HEK293 (cell line): ENCODE results near the gene MINDY1.
A peak's percentile ranks its signal among the peaks of the same experiment; 100 is the strongest.

Experiments
- CTCF ChIA-PET: fragments of 350-600 bp; formaldehyde crosslinking; extraction: SDS; loops from one replicate; lab custom pipeline; 2021; ENCODE audit warnings: antibody characterized with exemption; lab: Yijun Ruan, JAX
- POLR2A ChIA-PET: fragments of 300-600 bp; formaldehyde crosslinking; extraction: SDS; loops from one replicate; lab custom pipeline; 2020; ENCODE audit warnings: antibody characterized with exemption, inconsistent platforms; lab: Yijun Ruan, JAX
- H3K27ac ChIP-seq: fragments of 200-500 bp; sonication (Bioruptor generic); 2 replicates; pipeline ENCODE4 v1.5.1; 2014; ENCODE audit warnings: low read depth, low read length, control low read depth, inconsistent platforms; ENCODE audit errors: extremely low read depth
- H3K36me3 ChIP-seq, 2 experiments: fragments of 200-500 bp in 1 of 2; sonication (Bioruptor generic) in 1 of 2; 1 replicate in 1 of 2; 2 replicates in 1 of 2; pipeline ENCODE4 v1.5.1; 2014 to 2017; ENCODE audit warnings: inconsistent platforms in 2 of 2, low read length in 2 of 2; ENCODE audit not compliant: control insufficient read depth in 2 of 2, insufficient read depth in 1 of 2
- H3K4me1 ChIP-seq: fragments of 200-500 bp; sonication (Bioruptor generic); 2 replicates; pipeline ENCODE4 v1.5.1; 2014; ENCODE audit warnings: mild to moderate bottlenecking, low read length, inconsistent platforms; ENCODE audit not compliant: control insufficient read depth, insufficient read depth
- H3K4me3 ChIP-seq: 2 replicates; pipeline ENCODE4 v1.5.1; 2011; ENCODE audit warnings: low read depth, mild to moderate bottlenecking, control low read depth, low read length, moderate library complexity
- H3K9me3 ChIP-seq: fragments of 200-500 bp; sonication (Bioruptor generic); 2 replicates; pipeline ENCODE4 v1.5.1; 2014; ENCODE audit warnings: low read depth, low read length, inconsistent platforms; ENCODE audit not compliant: control insufficient read depth, insufficient read depth
- CTCF ChIP-seq: fragments of 450-650 bp; formaldehyde crosslinking; IDR thresholded peaks from 2 replicates; pipeline ENCODE4 v1.5.1; 2016; ENCODE audit warnings: missing biosample characterization, missing genetic modification characterization
- GLIS1 ChIP-seq: fragments of 450-650 bp; formaldehyde crosslinking; IDR thresholded peaks from 2 replicates; pipeline ENCODE4 v1.5.1; 2016; ENCODE audit warnings: missing biosample characterization, missing genetic modification characterization
- GLIS2 ChIP-seq: fragments of 450-650 bp; formaldehyde crosslinking; IDR thresholded peaks from 2 replicates; pipeline ENCODE4 v1.5.1; 2016; ENCODE audit warnings: missing biosample characterization, missing genetic modification characterization
- KLF1 ChIP-seq: fragments of 450-650 bp; formaldehyde crosslinking; IDR thresholded peaks from 2 replicates; pipeline ENCODE4 v1.5.1; 2016; ENCODE audit warnings: missing biosample characterization, missing genetic modification characterization
- KLF10 ChIP-seq: fragments of 450-650 bp; IDR thresholded peaks from 2 replicates; pipeline ENCODE4 v1.5.1; 2018; ENCODE audit warnings: missing biosample characterization, mild to moderate bottlenecking, missing genetic modification characterization
- OVOL3 ChIP-seq: fragments of 450-650 bp; formaldehyde crosslinking; IDR thresholded peaks from 2 replicates; pipeline ENCODE4 v1.5.1; 2016; ENCODE audit warnings: missing biosample characterization, missing genetic modification characterization
- ZBTB20 ChIP-seq: fragments of 450-650 bp; formaldehyde crosslinking; IDR thresholded peaks from 2 replicates; pipeline ENCODE4 v1.5.1; 2016; ENCODE audit warnings: missing biosample characterization, missing genetic modification characterization
- ZIC2 ChIP-seq: fragments of 450-650 bp; formaldehyde crosslinking; IDR thresholded peaks from 2 replicates; pipeline ENCODE4 v1.5.1; 2016; ENCODE audit warnings: missing biosample characterization, missing genetic modification characterization
- ZNF140 ChIP-seq: fragments of 450-650 bp; formaldehyde crosslinking; IDR thresholded peaks from 2 replicates; pipeline ENCODE4 v1.5.1; 2016; ENCODE audit warnings: missing biosample characterization, missing genetic modification characterization
- ZNF223 ChIP-seq: fragments of 450-650 bp; formaldehyde crosslinking; IDR thresholded peaks from 2 replicates; pipeline ENCODE4 v1.5.1; 2016; ENCODE audit warnings: missing biosample characterization, missing genetic modification characterization
- ZNF341 ChIP-seq: fragments of 450-650 bp; formaldehyde crosslinking; IDR thresholded peaks from 2 replicates; pipeline ENCODE4; 2016; ENCODE audit warnings: low read depth, missing biosample characterization, missing genetic modification characterization
- ZNF501 ChIP-seq: fragments of 450-650 bp; formaldehyde crosslinking; IDR thresholded peaks from 2 replicates; pipeline ENCODE4 v1.5.1; 2016; ENCODE audit warnings: missing biosample characterization, missing genetic modification characterization
- ZNF548 ChIP-seq: fragments of 450-650 bp; formaldehyde crosslinking; IDR thresholded peaks from 2 replicates; pipeline ENCODE4 v1.5.1; 2016; ENCODE audit warnings: missing biosample characterization, missing genetic modification characterization
- ZNF600 ChIP-seq: fragments of 450-650 bp; formaldehyde crosslinking; IDR thresholded peaks from 2 replicates; pipeline ENCODE4 v1.5.1; 2016; ENCODE audit warnings: missing biosample characterization, missing genetic modification characterization
- ZNF645 ChIP-seq: fragments of 450-650 bp; formaldehyde crosslinking; IDR thresholded peaks from 2 replicates; pipeline ENCODE4; 2016; ENCODE audit warnings: missing biosample characterization, missing genetic modification characterization
- TF ChIP-seq, protein P1 (sequence below): fragments of 450-650 bp; formaldehyde crosslinking; IDR thresholded peaks from 2 replicates; pipeline ENCODE4 v1.5.1; 2016; ENCODE audit warnings: missing biosample characterization, missing genetic modification characterization
- TF ChIP-seq, protein P2 (sequence below): fragments of 450-650 bp; formaldehyde crosslinking; IDR thresholded peaks from 2 replicates; pipeline ENCODE4 v1.5.1; 2016; ENCODE audit warnings: missing biosample characterization, missing genetic modification characterization

MINDY1 gene

DNA sequence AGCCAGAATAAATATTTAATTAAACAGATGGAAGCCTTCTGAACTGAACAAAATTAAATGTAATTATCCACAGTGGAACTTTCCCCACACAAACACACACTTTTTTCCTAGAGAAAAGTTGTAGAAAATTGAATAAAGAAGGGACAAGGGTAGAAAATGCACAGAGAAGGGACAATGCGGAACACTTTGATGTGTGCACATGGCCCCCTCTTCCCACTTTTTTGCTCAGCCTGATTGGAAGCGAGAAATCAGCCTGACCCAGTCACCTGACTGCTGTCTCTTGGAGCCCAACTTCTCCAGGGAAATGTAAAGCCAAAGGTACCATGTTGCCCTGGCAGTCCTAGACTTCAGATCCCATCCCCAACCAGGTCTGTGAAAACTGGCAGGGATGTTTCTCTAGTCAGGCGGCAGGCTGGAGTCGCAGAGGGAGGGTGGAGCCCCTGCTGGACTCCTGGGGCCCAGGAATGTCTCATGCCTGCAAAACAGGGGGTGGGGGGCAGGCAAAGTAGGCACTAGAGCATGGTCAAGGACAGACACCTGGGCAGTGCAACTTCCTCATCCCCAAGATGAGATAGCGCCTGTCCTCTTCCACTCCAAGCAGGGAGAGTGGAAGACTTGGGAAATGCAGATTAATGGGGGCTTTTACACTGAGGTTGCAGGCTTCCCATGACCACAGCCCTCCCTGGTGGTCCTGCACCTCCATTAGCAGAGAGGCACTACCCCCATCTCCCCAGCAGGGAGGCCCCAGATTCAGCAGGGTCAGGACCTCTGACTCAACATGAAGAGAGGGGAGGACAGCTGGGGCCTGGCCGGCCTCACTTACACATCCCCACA is 34.9 kb downstream of the MINDY1 start:
- TF ChIP-seq ZNF140 (no peak), KLF1 (tag by site-specific recombination) (peak; percentile 56), OVOL3 (tag by site-specific recombination) (no peak), GLIS1 (peak; percentile 97), ZNF600 (tag by site-specific recombination) (0 out of 2 replicates have a peak, but pooled peaks have one; percentile 7), ZNF645 (tag by site-specific recombination) (no peak), ZNF223 (no peak), ZNF341 (tag by site-specific recombination) (peak; percentile 85), ZNF548 (tag by site-specific recombination) (no peak), ZIC2 (tag by site-specific recombination) (peak; percentile 96), ZBTB20 (peak; percentile 61; the same call in 1 of the 2 replicates), CTCF (peak; percentile 72), KLF10 (tag by site-specific recombination) (no peak), ZNF501 (no peak), GLIS2 (tag by site-specific recombination) (peak; percentile 76)
- TF ChIP-seq, protein P1, sequence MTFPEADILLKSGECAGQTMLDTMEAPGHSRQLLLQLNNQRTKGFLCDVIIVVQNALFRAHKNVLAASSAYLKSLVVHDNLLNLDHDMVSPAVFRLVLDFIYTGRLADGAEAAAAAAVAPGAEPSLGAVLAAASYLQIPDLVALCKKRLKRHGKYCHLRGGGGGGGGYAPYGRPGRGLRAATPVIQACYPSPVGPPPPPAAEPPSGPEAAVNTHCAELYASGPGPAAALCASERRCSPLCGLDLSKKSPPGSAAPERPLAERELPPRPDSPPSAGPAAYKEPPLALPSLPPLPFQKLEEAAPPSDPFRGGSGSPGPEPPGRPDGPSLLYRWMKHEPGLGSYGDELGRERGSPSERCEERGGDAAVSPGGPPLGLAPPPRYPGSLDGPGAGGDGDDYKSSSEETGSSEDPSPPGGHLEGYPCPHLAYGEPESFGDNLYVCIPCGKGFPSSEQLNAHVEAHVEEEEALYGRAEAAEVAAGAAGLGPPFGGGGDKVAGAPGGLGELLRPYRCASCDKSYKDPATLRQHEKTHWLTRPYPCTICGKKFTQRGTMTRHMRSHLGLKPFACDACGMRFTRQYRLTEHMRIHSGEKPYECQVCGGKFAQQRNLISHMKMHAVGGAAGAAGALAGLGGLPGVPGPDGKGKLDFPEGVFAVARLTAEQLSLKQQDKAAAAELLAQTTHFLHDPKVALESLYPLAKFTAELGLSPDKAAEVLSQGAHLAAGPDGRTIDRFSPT = peak; percentile 59
- TF ChIP-seq, protein P2, sequence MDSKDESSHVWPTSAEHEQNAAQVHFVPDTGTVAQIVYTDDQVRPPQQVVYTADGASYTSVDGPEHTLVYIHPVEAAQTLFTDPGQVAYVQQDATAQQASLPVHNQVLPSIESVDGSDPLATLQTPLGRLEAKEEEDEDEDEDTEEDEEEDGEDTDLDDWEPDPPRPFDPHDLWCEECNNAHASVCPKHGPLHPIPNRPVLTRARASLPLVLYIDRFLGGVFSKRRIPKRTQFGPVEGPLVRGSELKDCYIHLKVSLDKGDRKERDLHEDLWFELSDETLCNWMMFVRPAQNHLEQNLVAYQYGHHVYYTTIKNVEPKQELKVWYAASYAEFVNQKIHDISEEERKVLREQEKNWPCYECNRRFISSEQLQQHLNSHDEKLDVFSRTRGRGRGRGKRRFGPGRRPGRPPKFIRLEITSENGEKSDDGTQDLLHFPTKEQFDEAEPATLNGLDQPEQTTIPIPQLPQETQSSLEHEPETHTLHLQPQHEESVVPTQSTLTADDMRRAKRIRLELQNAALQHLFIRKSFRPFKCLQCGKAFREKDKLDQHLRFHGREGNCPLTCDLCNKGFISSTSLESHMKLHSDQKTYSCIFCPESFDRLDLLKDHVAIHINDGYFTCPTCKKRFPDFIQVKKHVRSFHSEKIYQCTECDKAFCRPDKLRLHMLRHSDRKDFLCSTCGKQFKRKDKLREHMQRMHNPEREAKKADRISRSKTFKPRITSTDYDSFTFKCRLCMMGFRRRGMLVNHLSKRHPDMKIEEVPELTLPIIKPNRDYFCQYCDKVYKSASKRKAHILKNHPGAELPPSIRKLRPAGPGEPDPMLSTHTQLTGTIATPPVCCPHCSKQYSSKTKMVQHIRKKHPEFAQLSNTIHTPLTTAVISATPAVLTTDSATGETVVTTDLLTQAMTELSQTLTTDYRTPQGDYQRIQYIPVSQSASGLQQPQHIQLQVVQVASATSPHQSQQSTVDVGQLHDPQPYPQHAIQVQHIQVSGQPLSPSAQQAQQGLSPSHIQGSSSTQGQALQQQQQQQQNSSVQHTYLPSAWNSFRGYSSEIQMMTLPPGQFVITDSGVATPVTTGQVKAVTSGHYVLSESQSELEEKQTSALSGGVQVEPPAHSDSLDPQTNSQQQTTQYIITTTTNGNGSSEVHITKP (tag by site-specific recombination) = peak; percentile 100
- H3K9me3 ChIP-seq = no peaks in the 10 kb centered on the region
- H3K36me3 ChIP-seq = peaks cover 0 to 28% of the 10 kb centered on the region in 2 experiments; a peak in 2 of 3 replicates
- ChIA-PET CTCF (interaction anchor here (0.6 to 1.2 kb wide), 3 partner anchors 10 to 128 kb away, joined by 3 to 4 read pairs (median 3); partner anchors contain the start of genes ANXA9 and SETDB1), POLR2A (interaction anchor here (0.8 kb wide), 1 partner anchor 218 kb away, joined by 3 read pairs; the partner anchor contains the start of gene VPS72)
- H3K4me3 ChIP-seq = no peak overlapping the region
- peaks cover 19% of the 10 kb centered on the region for H3K4me1 ChIP-seq
- no peak overlapping the region; the same call in 1 of the 2 replicates for H3K27ac ChIP-seq
